SKM-1 treated with dmso at 0.1 percent for 144 hours (cell line): ENCODE results near the gene PNMA8C.
"Not testable (repeated sequence)": the region's sequence is repeated elsewhere in the genome, so short reads cannot be mapped to it uniquely, and the experiment has no call there.

ENCODE experiments used
- DNase-seq: peaks from one replicate; lab custom pipeline; 2025; ENCODE audit not compliant: unreplicated experiment; lab: John Stamatoyannopoulos, UW

Gene PNMA8C

GRCh38 chr19:46411925-46412649 lies 16.6 kb downstream of the PNMA8C start:
- DNase-seq = no peak

- no peak for DNase-seq
These were observed 17.4 kb downstream of the PNMA8C start for GRCh38 chr19:46411088-46411924.

- no peak for DNase-seq
These were observed 18.3 kb downstream of the PNMA8C start for GRCh38 chr19:46410205-46411087.

DNA sequence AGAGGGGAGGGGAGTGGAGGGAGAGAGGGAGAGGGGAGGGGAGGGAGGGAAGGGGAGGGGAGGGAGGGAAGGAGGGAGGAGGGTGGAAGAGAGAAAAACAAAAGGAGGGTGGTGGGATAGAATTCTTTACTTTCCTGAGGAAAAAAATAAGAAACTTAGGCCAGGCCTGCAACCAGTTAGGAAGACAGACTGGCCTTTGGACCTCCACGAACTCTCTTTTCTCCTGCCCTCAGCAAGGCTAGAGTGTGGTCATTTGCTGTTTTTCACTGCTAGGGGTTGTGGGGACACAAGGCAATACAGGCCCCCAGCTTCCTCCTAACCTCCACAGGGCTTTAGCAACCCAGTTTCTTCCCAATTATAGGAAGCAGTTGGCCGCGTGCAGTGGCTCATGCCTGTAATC lies 19.5 kb downstream of the PNMA8C start:
- no peak for DNase-seq

- DNase-seq = no peak
These were observed 20.1 kb downstream of the PNMA8C start for GRCh38 chr19:46408664-46409039.

DNA sequence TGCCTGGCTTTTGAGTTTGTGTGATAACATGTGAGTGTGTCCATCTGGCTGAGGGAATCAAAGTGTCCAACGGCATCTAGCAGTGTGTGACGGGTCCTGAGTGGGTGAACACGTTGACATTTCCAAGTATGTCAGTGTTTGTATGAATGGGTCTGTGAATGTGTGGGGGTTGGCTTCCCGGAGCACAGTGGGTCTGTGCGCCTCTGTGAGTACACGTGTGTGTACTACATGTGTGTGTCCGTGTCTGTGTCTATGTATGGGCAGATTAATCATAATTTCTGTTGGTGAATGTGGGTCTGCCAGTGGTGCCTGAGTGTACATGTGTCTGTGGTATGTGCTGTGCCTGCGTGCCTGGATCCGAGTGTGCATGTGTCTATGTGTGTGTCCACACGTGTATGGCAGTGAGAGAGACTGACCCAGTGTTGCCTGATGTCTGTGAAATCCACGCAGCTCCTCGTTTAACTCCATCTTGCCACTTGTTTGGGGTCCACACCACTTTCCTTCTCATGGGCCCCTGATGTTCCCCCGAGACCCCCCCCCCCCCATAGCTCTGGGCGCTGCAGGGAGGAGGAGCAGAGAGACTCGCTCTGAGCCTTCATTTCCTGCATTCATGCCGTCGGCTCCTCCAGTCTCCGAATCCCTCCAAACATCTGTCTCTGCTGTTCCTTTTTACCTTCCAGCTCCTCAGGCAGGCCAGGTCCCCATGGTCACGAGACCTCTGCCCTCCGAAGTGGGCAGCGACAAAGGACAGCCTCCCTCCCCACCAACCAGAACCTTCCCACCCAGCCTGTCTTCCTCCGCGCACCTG lies 20.7 kb downstream of the PNMA8C start:
- DNase-seq = no peak

DNA sequence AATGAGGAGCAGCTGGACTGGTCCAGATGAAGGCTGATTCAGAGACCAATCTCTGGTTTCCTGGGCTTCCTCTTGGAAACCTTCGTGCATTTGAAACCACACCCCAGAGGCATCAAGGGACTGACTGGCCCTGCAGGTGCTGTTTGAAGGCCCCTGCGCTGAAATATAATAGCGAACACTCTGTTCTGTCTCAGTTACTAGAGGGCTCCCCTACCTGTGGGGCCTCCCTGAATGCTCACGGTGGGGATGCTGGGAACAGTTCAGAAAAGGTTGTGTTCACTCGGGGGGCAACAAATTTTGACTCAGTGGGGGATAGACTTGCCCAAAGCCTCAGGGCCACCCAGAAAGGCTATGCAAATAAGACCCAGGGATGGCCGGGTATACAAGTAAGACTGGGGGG lies 21.8 kb downstream of the PNMA8C start:
- DNase-seq = no peak

DNA sequence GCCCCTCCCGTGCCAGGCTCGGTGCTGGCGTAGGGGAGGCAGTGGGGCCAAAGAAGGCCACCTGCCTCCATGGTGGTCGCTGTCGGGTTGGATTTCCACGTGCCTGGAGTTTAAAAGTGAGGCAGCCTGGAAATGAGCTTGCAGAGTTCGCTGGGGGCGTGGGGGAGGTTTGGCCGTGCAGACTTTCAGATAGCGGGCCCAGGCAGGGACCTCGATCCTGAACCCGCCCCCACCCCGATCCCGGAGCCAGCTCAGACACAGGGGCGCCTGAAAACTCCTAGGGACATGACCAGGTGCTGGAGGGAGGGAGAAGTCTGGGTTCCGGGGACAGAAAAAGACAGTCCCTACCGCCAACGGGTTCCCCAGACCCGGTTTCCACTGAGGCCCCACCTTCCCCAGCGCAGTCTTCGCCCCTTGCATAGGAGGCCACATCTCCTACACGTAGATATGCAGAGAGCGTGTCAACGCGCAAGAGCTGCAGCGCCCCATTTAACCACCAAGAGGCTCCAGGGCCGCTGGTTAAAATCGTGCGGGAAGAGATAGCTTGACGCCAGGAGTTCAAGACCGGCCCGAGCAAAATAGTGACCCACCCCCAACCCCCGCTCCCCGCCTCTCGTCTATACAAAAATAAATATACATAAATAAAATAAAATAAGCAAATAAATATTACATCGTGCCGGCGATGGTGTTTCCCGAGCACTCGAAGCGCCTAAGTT lies 23.8 kb downstream of the PNMA8C start:
- DNase-seq = no peak

- DNase-seq = no peak
These were observed 24.5 kb downstream of the PNMA8C start for GRCh38 chr19:46404055-46404752.

DNA sequence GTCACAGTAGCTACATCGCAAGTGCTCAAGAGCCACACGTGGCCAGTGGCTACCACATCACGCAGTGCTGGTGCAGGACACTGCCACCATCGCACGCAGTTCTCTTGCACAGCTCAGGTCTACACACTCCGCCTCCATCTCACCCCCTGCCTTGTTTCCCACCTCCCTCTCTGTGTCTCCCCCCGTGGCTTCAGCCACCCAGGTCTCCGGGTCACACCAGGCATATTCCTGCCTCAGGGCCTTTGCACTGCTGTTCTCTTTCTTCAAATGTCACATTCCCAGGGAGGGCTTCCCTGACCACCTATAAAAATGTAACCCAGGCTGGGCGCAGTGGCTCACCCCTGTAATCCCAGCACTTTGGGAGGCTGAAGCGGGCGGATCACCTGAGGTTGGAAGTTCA lies 26.0 kb downstream of the PNMA8C start:
- no peak for DNase-seq

DNA sequence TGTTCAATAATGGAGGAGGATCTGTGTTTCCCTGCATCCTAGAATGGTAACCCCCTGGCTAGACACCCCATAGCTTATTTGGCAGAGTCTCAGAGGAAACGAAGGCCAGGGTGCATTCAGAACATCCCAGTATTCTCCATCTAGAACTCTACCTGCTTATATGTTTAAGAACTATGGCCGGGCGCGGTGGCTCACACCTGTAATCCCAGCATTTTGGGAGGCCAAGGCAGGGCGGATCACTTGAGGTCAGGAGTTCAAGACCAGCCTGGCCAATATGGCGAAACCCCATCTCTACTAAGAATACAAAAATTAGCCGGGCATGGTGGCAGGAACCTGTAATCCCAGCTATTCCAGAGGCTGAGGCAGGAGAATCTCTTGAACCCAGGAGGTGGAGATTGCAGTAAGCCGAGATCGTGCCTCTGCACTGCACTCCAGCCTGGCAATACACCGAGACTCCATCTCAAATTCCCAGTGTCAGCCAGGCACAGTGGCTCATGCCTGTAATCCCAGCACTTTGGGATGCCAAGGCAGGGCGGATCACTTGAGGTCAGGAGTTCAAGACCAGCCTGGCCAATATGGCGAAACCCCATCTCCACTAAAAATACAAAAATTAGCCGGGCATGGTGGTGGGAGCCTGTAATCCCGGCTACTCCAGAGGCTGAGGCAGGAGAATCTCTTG lies 30.8 kb downstream of the PNMA8C start:
- DNase-seq = not testable (repeated sequence)

- DNase-seq = no peak
These were observed 34.3 kb downstream of the PNMA8C start for GRCh38 chr19:46394402-46394797.

DNA sequence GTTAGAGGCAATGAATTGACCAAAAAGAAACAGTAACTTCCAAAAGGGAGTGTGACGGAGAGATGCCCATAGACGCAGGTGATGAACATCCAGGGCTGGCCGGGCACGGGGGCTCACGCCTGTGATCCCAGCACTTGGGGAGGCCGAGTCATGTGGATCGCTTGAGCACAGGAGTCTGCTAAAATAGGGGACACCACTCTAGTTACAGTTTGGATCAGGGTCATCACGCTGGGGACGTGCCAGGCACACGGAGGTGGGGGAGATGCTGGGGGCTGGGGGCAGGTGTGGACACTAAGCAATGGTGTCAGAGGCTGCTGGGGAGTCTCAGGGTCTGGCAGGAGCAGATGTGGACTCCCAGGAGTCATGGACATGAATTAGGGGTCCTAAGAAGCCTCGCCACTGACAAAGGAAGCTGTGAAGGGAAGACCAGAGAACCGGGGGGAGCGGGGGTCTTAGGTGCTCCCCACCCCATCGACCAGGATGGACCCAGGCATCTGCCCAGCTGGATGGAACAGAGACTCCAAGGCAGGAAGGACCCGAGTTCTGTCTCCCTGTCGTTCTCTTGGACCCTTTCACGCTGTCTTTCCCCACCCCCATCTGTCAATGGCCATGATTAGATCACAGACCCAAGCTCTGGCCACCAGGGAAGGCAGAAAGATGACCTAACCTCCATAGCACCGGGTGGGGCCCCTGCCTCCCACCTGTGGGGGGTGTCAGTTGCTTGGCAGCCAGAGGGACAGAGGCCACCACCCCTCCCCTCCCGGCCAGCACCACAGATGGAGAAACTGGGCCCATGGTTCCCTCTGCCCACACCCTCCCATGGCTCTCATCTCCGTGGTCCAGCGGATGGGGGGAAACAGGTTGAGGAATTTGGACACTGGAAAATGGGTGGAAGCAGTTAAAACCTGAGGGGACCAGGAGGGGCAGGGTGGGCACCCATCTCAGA lies 35.0 kb downstream of the PNMA8C start:
- DNase-seq = no peak

DNA sequence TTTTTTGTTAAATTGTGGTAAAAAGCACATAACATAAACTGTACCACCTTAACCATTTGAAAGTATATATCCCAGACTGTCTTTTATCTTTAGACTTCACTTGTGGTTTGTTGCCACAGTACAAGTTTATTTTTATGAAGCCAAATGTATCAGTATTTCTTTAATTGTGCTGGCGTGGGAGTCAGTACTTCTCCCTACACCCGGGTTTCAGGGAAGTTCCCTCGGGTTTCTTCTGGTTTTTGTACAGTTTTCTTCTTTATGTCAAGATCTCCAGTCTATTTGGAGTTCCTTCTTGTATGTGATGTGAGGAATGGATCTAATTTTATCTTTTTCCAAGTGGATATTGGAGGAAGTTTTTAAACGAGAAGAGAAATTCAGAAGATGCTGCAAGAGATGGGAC lies 35.9 kb downstream of the PNMA8C start:
- no peak for DNase-seq

GRCh38 chr19:46392252-46392801 lies 36.4 kb downstream of the PNMA8C start:
- no peak for DNase-seq

- no peak for DNase-seq
These were observed 37.2 kb downstream of the PNMA8C start for GRCh38 chr19:46391296-46392251.
